Stimulated activated naive CD8-positive, alpha-beta T cell treated with anti-CD3 and anti-CD28 coated beads, Interleukin-15, Interleukin-2, amounts not matched to agents 100 ng/mL and 50 ng/mL, for 24 hours (primary cell): ENCODE results near the gene GNA12.

Experiments used
- H3K27ac Mint-ChIP-seq: one replicate; pipeline ENCODE4 v1.8.0; 2021; ENCODE audit warnings: mild to moderate bottlenecking, mixed read lengths
- H3K27me3 Mint-ChIP-seq: one replicate; pipeline ENCODE4 v1.8.0; 2021; ENCODE audit warnings: mixed read lengths
- H3K36me3 Mint-ChIP-seq: one replicate; pipeline ENCODE4 v1.8.0; 2021; ENCODE audit warnings: low read depth, mixed read lengths
- H3K4me1 Mint-ChIP-seq: one replicate; pipeline ENCODE4 v1.8.0; 2021; ENCODE audit warnings: low read depth, mixed read lengths
- H3K4me3 Mint-ChIP-seq: one replicate; pipeline ENCODE4 v1.8.0; 2021; ENCODE audit warnings: mild to moderate bottlenecking, mixed read lengths
- H3K9me3 Mint-ChIP-seq: one replicate; pipeline ENCODE4 v1.8.0; 2021; ENCODE audit warnings: mixed read lengths

The GNA12 gene

GRCh38 chr7:2844153-2845033, at the start of gene GNA12:
TSS of gene GNA12 (minus strand) at chr7:2844308. CDS start at chr7:2844161, 147 bp downstream.
- H3K4me1 Mint-ChIP-seq = peaks cover 41% of the 10 kb centered on the region
- H3K4me3 Mint-ChIP-seq = peak within 1 kb of the TSS; percentile 80
- no peaks in the 10 kb centered on the region for H3K9me3 Mint-ChIP-seq
- H3K36me3 Mint-ChIP-seq = peaks cover 14% of the 10 kb centered on the region
- peak within 1 kb of the TSS; percentile 66 for H3K27ac Mint-ChIP-seq
- H3K27me3 Mint-ChIP-seq = no peaks in the 10 kb centered on the region

GRCh38 chr7:2893411-2893861, 49.3 kb upstream of the GNA12 start:
- Mint-ChIP-seq H3K4me3 (peak overlapping the region; percentile 85), H3K4me1 (peaks cover 28% of the 10 kb centered on the region), H3K27me3 (no peaks in the 10 kb centered on the region), H3K9me3 (no peaks in the 10 kb centered on the region), H3K27ac (peak overlapping the region; percentile 99), H3K36me3 (no peaks in the 10 kb centered on the region)

GRCh38 chr7:2892549-2892948, 48.4 kb upstream of the GNA12 start:
- Mint-ChIP-seq H3K4me3 (no peak overlapping the region), H3K27ac (no peak overlapping the region), H3K9me3 (no peaks in the 10 kb centered on the region), H3K27me3 (no peaks in the 10 kb centered on the region), H3K36me3 (no peaks in the 10 kb centered on the region), H3K4me1 (peaks cover 28% of the 10 kb centered on the region)

GRCh38 chr7:2887816-2888215, 43.7 kb upstream of the GNA12 start:
- H3K27ac Mint-ChIP-seq = no peak overlapping the region
- no peaks in the 10 kb centered on the region for H3K27me3 Mint-ChIP-seq

GRCh38 chr7:2886900-2887299, 42.8 kb upstream of the GNA12 start:
- Mint-ChIP-seq H3K27ac (no peak overlapping the region), H3K9me3 (no peaks in the 10 kb centered on the region), H3K27me3 (no peaks in the 10 kb centered on the region), H3K4me1 (peaks cover 4% of the 10 kb centered on the region), H3K4me3 (no peak overlapping the region), H3K36me3 (no peaks in the 10 kb centered on the region)

More at GRCh38 chr7:2887816-2888215, 43.7 kb upstream of the GNA12 start:
- peaks cover 10% of the 10 kb centered on the region for H3K4me1 Mint-ChIP-seq
- no peak overlapping the region for H3K4me3 Mint-ChIP-seq
- H3K9me3 Mint-ChIP-seq = no peaks in the 10 kb centered on the region
- no peaks in the 10 kb centered on the region for H3K36me3 Mint-ChIP-seq

GRCh38 chr7:2886391-2886790, 42.3 kb upstream of the GNA12 start:
- H3K4me3 Mint-ChIP-seq = no peak overlapping the region
- no peaks in the 10 kb centered on the region for H3K27me3 Mint-ChIP-seq
- peaks cover 4% of the 10 kb centered on the region for H3K4me1 Mint-ChIP-seq
- H3K27ac Mint-ChIP-seq = no peak overlapping the region
- H3K36me3 Mint-ChIP-seq = no peaks in the 10 kb centered on the region
- H3K9me3 Mint-ChIP-seq = no peaks in the 10 kb centered on the region

GRCh38 chr7:2884161-2884560, 40.1 kb upstream of the GNA12 start:
- H3K27me3 Mint-ChIP-seq = no peaks in the 10 kb centered on the region
- H3K27ac Mint-ChIP-seq = no peak overlapping the region

GRCh38 chr7:2883101-2883500, 39.0 kb upstream of the GNA12 start:
- Mint-ChIP-seq H3K36me3 (no peaks in the 10 kb centered on the region), H3K27me3 (no peaks in the 10 kb centered on the region), H3K27ac (no peak overlapping the region), H3K9me3 (no peaks in the 10 kb centered on the region), H3K4me1 (peaks cover 24% of the 10 kb centered on the region), H3K4me3 (no peak overlapping the region)

More at GRCh38 chr7:2884161-2884560, 40.1 kb upstream of the GNA12 start:
- no peaks in the 10 kb centered on the region for H3K36me3 Mint-ChIP-seq
- peaks cover 15% of the 10 kb centered on the region for H3K4me1 Mint-ChIP-seq
- no peaks in the 10 kb centered on the region for H3K9me3 Mint-ChIP-seq
- H3K4me3 Mint-ChIP-seq = no peak overlapping the region

- Mint-ChIP-seq H3K27me3 (no peaks in the 10 kb centered on the region), H3K27ac (no peak overlapping the region), H3K4me1 (peaks cover 25% of the 10 kb centered on the region), H3K36me3 (no peaks in the 10 kb centered on the region), H3K4me3 (no peak overlapping the region), H3K9me3 (no peaks in the 10 kb centered on the region)
These were observed 38.0 kb upstream of the GNA12 start for GRCh38 chr7:2882111-2882510.

GRCh38 chr7:2880874-2881533, 36.9 kb upstream of the GNA12 start:
- no peaks in the 10 kb centered on the region for H3K9me3 Mint-ChIP-seq
- no peaks in the 10 kb centered on the region for H3K27me3 Mint-ChIP-seq
- no peaks in the 10 kb centered on the region for H3K36me3 Mint-ChIP-seq
- H3K4me3 Mint-ChIP-seq = no peak overlapping the region
- peaks cover 22% of the 10 kb centered on the region for H3K4me1 Mint-ChIP-seq
- no peak overlapping the region for H3K27ac Mint-ChIP-seq

- Mint-ChIP-seq H3K9me3 (no peaks in the 10 kb centered on the region), H3K27me3 (no peaks in the 10 kb centered on the region), H3K4me3 (no peak overlapping the region), H3K27ac (no peak overlapping the region), H3K4me1 (peaks cover 22% of the 10 kb centered on the region), H3K36me3 (no peaks in the 10 kb centered on the region)
These were observed 35.9 kb upstream of the GNA12 start for GRCh38 chr7:2880051-2880450.

GRCh38 chr7:2879354-2879753, 35.2 kb upstream of the GNA12 start:
- H3K27ac Mint-ChIP-seq = no peak overlapping the region
- H3K4me1 Mint-ChIP-seq = peaks cover 22% of the 10 kb centered on the region
- no peaks in the 10 kb centered on the region for H3K36me3 Mint-ChIP-seq
- H3K27me3 Mint-ChIP-seq = no peaks in the 10 kb centered on the region
- no peaks in the 10 kb centered on the region for H3K9me3 Mint-ChIP-seq
- no peak overlapping the region for H3K4me3 Mint-ChIP-seq

- no peak overlapping the region for H3K4me3 Mint-ChIP-seq
- no peaks in the 10 kb centered on the region for H3K36me3 Mint-ChIP-seq
- H3K9me3 Mint-ChIP-seq = no peaks in the 10 kb centered on the region
- no peak overlapping the region for H3K27ac Mint-ChIP-seq
- peaks cover 22% of the 10 kb centered on the region for H3K4me1 Mint-ChIP-seq
- H3K27me3 Mint-ChIP-seq = no peaks in the 10 kb centered on the region
These were observed 34.2 kb upstream of the GNA12 start for GRCh38 chr7:2878306-2878705.

GRCh38 chr7:2876031-2876731, 32.1 kb upstream of the GNA12 start:
- Mint-ChIP-seq H3K27me3 (no peaks in the 10 kb centered on the region), H3K36me3 (no peaks in the 10 kb centered on the region), H3K4me1 (peaks cover 22% of the 10 kb centered on the region), H3K9me3 (no peaks in the 10 kb centered on the region), H3K27ac (no peak overlapping the region), H3K4me3 (no peak overlapping the region)
